ENCODE results near the gene CAMK2A. TPM values are rescaled to one million over a fixed set of nuclear protein-coding genes. Genes with fewer than 3 reads are reported as not detected.

The CAMK2A gene
- total and polyA plus RNA-seq, 9 donors: 0.12 to 1.3 (median 0.62) TPM

GRCh38 chr5:150333400-150333799 is 43.8 kb upstream of the CAMK2A start:
- intact Hi-C loops (cut with DNase I): no loop called here
- no peak for TF ChIP-seq POLR2A (IDR thresholded peaks at IDR 0.05)
- Histone ChIP-seq H3K27me3 (no peaks in the 10 kb centered on the region), H3K4me3 (no peak overlapping the region), H3K27ac (no peak overlapping the region), H3K9me3 (no peaks in the 10 kb centered on the region), H3K36me3 (no peaks in the 10 kb centered on the region), H3K4me1 (ENCODE audit: insufficient read depth) (no peaks in the 10 kb centered on the region)
- WGBS, 3 donors: 62 to 75% (median 66%) methylated on average over 5 of the region's 5 CpGs
- no peak for DNase-seq

GRCh38 chr5:150329881-150330876 is 40.6 kb upstream of the CAMK2A start:
- no peak overlapping the region for H3K4me3 ChIP-seq
- H3K4me1 ChIP-seq (ENCODE audit: insufficient read depth): no peaks in the 10 kb centered on the region
- no peak overlapping the region for H3K27ac ChIP-seq
- intact Hi-C loops (cut with DNase I): no loop called here
- H3K9me3 ChIP-seq: no peaks in the 10 kb centered on the region
- TF ChIP-seq CTCF (IDR thresholded peaks at IDR 0.05) (no peak), EP300 (IDR thresholded peaks at IDR 0.05) (no peak), POLR2A (IDR thresholded peaks at IDR 0.05) (no peak)
- no peaks in the 10 kb centered on the region for H3K27me3 ChIP-seq
- H3K36me3 ChIP-seq: no peaks in the 10 kb centered on the region
- WGBS, 3 donors: 82 to 91% (median 91%) methylated on average over 17 of the region's 17 CpGs
- no peak for DNase-seq

- TF ChIP-seq POLR2A (IDR thresholded peaks at IDR 0.05) (no peak), EP300 (IDR thresholded peaks at IDR 0.05) (no peak), CTCF (IDR thresholded peaks at IDR 0.05) (no peak)
- 46 to 66% (median 47%) methylated on average over 2 of the region's 2 CpGs for WGBS, 3 donors
- intact Hi-C loops (cut with DNase I): no loop called here
- Histone ChIP-seq H3K4me3 (no peak overlapping the region), H3K27ac (no peak overlapping the region), H3K36me3 (no peaks in the 10 kb centered on the region), H3K9me3 (no peaks in the 10 kb centered on the region), H3K4me1 (ENCODE audit: insufficient read depth) (no peaks in the 10 kb centered on the region), H3K27me3 (no peaks in the 10 kb centered on the region)
- DNase-seq: no peak
Measured at GRCh38 chr5:150329038-150329437, 39.5 kb upstream of the CAMK2A start.

- 87 to 97% (median 91%) methylated on average over 2 of the region's 2 CpGs for WGBS, 3 donors
- H3K27ac ChIP-seq: no peak overlapping the region
- no peaks in the 10 kb centered on the region for H3K36me3 ChIP-seq
- H3K27me3 ChIP-seq: no peaks in the 10 kb centered on the region
- no peaks in the 10 kb centered on the region for H3K4me1 ChIP-seq (ENCODE audit: insufficient read depth)
- H3K4me3 ChIP-seq: no peak overlapping the region
- no peak for DNase-seq
- intact Hi-C loops (cut with DNase I): no loop called here
- TF ChIP-seq POLR2A (IDR thresholded peaks at IDR 0.05) (no peak), CTCF (IDR thresholded peaks at IDR 0.05) (no peak), EP300 (IDR thresholded peaks at IDR 0.05) (no peak)
- H3K9me3 ChIP-seq: no peaks in the 10 kb centered on the region
Measured at GRCh38 chr5:150328515-150328914, 38.9 kb upstream of the CAMK2A start.

GRCh38 chr5:150327139-150327538 is 37.6 kb upstream of the CAMK2A start:
- 26 to 47% (median 33%) methylated on average over 3 of the region's 3 CpGs for WGBS, 3 donors
- Histone ChIP-seq H3K9me3 (no peaks in the 10 kb centered on the region), H3K4me3 (no peak overlapping the region), H3K4me1 (ENCODE audit: insufficient read depth) (no peaks in the 10 kb centered on the region), H3K36me3 (no peaks in the 10 kb centered on the region), H3K27ac (no peak overlapping the region), H3K27me3 (no peaks in the 10 kb centered on the region)
- no peak for DNase-seq
- intact Hi-C loops (cut with DNase I): no loop called here
- TF ChIP-seq POLR2A (IDR thresholded peaks at IDR 0.05) (no peak), CTCF (IDR thresholded peaks at IDR 0.05) (no peak), EP300 (IDR thresholded peaks at IDR 0.05) (no peak)
